GM19239 (cell line): ENCODE results near the gene CCDC112.

Experiments used
- DNase-seq: peaks from one replicate; pipeline ENCODE4 v3.0.0; 2011; ENCODE audit warnings: low spot score; ENCODE audit not compliant: insufficient read length
- FAIRE-seq: peaks from 2 replicates; lab custom pipeline; 2011; peaks lifted over from hg19 to GRCh38; lab: Jason Lieb, UNC

Gene CCDC112

DNA sequence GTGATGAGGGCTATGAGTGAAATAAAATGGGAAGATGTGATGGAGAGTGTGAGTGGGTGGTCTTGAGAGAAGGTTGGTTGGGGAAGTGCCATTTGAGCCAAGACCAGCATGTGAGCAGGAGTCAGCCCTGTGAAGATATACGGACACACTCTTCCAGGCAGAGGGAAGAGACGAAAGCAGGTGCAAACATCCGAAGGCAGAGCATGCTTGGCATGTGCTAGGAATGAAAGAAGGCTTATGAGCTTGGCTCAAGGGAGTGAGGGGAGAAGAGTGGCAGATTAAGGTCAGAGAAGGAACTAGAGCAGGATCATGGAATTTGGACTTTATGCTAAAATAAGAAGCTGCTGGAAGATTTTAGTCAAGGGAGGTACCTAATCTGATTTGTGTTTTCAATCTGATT is 23.6 kb upstream of the CCDC112 start:
- DNase-seq (no peak), FAIRE-seq (no peak)

DNA sequence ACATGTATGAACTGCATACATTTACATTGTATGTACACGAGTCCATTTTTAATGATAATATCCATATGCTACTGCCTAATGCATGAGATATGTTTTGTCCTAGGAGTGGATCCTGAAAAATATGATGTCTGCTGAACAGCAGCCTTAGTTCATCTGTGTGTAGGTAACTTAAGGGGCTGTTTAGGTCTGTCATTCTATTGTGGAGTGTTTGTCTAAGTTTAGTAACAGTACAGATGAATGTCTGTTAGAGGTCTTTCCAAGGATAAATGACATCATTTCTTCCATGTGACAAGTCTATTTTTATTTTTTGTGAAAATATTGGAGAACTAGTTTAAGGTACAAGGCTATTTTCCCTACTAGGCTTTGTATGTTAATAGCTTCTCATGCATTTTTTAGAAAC is 22.6 kb upstream of the CCDC112 start:
- DNase-seq (no peak), FAIRE-seq (no peak)

DNA sequence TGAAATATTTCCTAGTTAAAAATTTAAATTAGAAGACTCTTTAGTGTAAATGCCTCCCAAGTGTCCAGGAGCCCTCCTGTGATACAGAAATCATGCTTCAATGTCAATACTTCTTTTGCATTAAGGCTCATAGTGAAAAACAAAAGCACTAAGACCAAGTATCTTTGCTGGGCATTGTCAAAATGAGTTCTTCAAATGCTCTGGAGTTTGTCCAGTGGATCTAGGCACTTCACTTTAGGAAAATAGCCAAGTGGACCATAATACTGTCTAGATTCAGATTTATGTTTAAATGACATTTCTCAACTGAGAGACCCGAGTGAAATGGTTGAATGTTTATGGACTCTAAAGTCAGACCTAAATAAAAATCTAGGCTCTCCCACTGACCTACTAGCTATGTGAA is 21.3 kb upstream of the CCDC112 start:
- DNase-seq (no peak), FAIRE-seq (no peak)

DNA sequence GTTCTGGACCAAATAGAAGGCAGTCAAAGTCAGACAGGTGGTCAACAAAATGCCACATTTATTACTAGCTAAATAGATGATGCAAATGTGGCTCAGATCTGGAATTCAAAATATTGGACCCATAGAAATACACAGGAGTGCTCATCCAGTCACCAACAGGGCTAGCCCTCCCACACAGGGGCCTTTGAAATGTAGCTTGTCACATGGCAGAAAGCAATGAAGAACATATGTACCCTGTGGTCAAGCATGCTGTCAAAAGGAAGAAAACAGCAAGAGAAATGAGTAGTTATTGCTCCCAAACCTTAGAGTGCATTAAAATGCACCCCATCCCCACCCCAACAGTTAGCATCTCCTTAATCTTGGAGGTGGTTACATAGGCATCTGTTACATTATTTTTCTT is 20.9 kb upstream of the CCDC112 start:
- FAIRE-seq (no peak), DNase-seq (no peak)

DNA sequence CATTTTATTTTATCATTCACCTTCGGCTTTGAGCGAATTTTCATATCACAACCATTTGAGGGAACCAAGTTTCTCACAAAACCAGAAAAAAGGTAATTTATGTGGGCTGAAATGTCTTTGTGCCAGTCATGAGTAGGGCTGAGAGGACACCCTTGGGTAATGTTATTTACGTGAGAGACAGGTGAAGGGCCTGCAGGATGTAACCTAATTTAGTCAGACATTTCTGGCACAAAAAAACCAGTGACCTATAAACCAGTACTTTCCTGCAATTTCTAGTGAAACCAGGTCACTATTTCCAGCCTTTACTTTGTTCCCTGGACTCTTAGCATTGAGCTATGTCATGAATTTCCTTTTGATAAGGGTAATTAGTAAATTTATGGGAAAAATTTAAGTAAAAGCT is 17.2 kb upstream of the CCDC112 start:
- DNase-seq = no peak
- no peak for FAIRE-seq

DNA sequence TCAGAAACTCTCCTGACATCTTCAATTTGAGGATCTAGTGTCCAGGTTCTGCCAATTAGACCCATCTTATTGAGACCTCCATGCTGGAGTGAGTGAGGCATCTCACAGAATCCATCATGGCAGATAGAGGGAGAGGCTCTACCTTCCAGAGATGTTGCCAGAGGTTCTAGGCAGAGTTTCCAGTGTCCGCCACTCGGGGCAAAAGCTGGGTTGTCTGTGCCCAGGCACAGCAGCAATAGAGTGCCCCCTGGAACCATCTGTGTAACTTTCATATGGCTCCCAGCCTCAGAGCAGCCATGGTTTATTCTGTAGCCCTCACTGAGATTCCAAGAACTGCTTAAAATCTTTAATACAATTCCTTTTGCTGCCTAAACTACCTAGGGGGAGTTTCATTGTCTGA is 16.6 kb upstream of the CCDC112 start:
- DNase-seq (no peak), FAIRE-seq (no peak)

DNA sequence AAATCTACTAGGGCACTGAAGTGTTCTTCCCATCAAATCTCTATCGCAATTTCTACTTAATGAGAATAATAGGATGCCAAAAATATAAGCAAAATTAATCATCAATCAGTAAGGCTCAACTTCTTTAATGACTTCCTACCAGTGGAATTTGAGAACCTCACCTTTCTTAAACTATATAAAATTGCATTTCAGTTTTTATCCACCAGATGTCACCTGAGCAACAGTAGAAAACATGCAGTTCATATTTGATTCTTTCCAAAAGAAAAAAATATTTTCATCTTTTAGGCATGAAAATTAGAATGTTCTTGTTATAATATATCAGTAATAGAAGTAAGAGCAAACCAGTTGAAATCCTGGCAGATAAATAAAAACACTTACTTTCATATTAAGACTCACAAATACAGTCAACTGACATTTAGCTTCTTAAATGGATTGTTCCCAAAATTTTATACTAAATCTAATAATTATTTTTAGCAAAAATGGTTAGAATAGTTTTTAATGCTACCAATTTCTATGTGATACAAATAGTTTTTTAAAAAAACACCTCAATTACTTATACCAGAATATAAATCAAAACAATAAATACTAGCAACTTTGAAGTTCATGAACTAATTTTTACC is 13.4 kb upstream of the CCDC112 start:
- FAIRE-seq (peak; percentile 8), DNase-seq (no peak)

DNA sequence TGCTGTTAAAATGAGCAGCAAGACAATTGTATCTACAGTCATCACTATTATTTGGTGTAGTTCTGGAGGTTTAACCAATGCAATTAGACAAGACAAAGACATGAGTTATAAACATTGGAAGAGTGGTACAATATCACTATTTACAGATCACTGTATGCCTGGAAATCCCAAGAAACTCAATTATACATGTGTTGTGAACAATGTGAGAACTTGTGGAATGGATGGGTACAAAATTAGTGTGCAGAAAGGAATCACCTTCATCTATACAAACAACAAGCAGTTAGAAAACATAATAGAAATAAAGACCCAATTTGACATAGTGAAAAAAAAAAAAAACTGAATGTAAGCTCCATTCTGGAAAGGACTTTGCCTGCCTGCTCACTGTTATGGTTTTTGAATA is 12.4 kb upstream of the CCDC112 start:
- no peak for FAIRE-seq
- DNase-seq = no peak

DNA sequence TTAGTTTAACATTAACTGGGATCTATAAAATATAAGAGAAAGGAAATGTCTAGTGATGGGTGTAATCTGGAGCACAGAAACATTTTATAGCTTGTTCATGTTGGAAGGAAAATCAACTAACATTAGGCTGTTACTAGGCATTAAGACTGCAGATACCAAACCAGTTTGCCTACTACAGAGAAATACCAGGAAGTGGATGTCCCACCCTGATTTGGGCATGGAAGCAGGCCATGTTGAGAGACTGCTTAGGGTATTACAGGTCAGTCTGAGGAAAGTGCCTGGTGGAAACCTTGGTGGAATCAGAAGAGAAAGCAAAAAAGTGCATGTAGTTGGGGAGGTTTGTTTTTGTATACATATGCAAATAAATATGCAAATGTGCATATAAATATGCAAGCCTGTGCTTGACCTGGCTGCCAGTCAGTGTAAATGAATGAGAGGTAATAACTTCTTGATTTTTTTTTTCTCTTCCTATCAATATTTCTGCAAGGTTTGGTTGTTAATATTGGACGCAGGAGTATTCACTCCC is 9.6 kb upstream of the CCDC112 start:
- DNase-seq = no peak
- FAIRE-seq = no peak

DNA sequence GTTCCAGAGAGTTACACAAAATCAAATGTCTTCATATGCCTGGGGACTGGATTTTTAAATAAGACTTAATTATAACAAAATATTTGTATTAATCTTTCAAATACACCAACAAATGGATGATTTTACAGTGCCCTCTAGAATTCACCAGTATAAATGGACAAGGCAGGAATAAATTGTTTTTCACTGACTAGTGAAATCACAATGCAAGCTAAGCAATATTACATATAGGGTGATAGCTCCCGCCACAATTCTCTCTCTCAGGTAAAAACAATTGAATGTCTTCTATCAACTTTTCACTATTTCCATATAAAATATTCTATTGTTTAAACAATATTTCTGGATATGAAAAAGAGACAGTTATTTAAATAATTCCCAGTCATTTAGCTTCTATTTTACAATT is 8.0 kb upstream of the CCDC112 start:
- no peak for FAIRE-seq

DNA sequence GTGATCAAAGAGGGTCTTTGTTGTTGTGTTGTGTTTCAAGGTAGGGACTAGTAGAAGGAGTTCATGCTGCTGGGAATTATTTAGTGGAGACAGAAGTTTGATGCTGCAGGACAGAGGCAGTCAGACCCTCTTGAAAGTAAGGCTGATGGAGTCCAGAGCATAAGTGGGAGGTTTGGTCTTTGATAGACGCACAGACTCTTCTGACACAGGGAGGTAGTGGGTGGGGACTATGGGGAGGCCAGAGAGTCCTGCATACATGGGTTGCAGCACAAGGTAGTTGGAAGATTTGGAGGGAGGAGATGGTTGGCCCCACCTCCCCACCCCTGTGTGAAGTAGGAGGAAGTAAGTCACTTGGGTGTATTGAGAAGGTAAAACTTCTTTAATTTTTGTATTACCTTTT is 2.4 kb upstream of the CCDC112 start:
- DNase-seq (no peak), FAIRE-seq (no peak)

More for the DNA sequence above, 8.0 kb upstream of the CCDC112 start:
- DNase-seq = no peak

DNA sequence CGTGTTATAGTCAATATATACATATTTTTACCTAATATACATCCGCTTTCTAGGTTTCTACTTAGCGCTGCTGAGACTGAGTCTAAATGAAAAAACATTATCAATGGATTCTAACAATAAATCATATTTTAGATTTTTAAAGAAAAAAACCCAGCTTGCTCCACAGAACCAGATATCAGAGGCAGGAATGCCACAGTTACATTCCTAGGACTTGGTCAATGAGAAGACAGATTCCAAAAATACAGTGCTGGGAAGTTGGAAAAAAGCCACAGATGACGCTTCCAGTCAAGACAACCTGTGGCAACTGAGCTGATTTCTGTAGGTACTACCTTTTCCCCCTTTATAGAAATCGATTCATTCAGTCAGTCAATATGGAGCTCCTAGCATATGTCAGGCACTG is 577 bp upstream of the CCDC112 start:
- DNase-seq (no peak), FAIRE-seq (peak; percentile 45)

DNA sequence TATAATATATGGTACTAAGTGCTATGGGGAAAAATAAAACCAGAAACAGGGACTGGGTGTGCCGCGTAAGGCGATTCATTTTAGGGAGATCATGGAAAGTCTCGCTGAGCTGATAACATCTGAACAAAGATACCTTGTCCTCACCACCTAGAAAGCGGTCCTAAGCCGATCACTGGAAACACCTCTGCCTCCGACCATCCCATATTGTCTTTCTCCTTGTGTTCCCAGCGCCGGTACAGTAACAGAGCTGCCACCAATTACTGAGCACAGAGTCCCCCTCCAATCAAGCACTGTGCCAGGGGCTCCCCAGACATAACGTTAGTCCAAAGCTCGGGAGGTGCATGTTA is 704 bp downstream of the CCDC112 start:
- DNase-seq = no peak
- no peak for FAIRE-seq

DNA sequence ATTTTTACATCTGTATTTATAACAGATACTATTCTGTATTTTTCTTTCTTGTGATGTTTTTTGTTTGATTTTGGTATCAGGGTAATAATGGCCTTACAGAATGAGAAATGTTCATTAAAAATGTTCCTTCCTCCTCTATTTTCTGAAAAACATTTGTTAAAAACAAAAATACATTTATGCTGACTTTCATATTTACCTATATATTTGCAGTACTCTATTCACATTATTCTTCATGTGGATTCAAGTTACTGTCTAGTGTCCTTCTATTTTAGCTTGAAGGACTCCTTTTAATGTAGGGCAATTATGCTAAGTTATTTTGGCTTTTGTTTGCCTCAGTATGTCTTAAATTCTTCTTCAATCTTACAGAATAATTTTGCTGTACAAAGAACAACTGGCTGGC is 5.1 kb downstream of the CCDC112 start:
- DNase-seq = no peak
- no peak for FAIRE-seq

DNA sequence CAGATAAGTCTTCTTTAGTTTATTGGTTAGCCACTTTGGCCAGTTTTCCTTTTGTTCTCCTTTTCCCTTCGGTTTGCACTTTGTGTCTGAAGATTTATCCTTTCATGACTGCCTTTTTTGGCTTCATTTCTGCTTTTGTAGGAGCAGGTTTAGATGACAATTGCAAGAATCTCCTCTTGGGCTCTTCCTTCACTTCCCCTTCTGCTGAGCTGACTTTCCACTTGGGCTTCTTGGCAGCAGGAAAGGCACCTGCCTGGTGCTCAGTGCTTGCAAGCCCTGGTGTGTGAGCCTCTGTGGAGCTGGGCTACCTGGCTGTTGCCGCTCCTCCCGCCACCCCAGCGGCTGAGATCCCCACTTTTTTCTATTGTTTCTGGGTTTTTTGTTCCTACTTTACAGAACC is 7.3 kb downstream of the CCDC112 start:
- FAIRE-seq = no peak
- DNase-seq = no peak

DNA sequence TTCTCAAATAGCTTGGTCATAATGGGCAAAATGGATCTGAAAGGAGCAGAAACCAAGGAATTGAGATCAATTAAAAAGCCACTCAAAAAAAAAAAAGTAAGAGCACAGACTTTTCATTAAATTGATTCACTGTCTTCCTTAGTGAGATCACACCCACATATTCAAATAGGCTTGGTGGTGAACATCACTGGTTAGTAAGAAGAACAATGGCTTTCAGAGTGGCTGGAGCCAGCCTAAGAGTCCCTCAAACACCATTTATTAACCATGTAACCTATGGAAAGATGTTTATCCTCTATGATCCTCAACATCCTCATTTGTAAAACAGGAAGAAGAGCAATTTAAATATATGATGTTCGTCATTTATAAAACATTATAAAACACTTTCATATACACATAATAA is 12.4 kb downstream of the CCDC112 start:
- FAIRE-seq (no peak), DNase-seq (no peak)

DNA sequence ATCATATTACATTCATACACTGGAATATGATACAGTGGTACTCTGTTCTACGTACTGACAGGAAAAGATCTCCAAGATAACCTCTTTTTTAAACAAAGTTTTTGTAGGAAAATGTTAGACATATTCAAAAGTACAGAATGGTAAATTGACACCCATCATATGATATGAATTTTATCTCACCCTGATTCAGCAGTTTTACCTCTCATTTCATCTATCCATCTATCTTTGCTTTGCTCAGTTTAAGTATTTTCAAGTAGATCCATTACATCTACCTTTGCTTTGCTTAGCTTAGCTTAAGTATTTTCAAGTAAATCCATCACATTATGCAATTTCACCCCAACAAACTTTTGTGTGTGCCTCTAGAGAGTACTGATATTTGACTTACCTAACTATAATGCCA is 14.3 kb downstream of the CCDC112 start:
- FAIRE-seq (no peak), DNase-seq (no peak)

DNA sequence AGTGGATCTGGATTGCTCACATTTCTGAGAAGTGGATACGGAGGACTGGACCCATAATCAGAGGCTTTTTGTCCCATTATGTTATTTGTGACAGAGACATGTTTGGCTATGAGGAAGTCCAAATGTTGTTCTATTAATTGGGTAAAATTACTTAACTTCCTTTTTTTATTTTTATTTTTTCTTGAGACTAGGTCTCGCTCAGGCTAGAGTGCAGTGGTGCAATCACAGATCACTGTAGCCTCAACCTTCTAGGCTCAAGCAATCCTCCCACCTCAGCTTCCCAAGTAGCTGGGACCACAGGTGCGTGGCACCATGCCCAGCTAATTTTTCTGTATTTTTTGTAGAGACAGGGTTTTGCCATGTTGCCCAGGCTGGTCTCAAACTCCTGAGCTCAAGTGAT is 21.9 kb downstream of the CCDC112 start:
- no peak for FAIRE-seq
- DNase-seq = no peak

DNA sequence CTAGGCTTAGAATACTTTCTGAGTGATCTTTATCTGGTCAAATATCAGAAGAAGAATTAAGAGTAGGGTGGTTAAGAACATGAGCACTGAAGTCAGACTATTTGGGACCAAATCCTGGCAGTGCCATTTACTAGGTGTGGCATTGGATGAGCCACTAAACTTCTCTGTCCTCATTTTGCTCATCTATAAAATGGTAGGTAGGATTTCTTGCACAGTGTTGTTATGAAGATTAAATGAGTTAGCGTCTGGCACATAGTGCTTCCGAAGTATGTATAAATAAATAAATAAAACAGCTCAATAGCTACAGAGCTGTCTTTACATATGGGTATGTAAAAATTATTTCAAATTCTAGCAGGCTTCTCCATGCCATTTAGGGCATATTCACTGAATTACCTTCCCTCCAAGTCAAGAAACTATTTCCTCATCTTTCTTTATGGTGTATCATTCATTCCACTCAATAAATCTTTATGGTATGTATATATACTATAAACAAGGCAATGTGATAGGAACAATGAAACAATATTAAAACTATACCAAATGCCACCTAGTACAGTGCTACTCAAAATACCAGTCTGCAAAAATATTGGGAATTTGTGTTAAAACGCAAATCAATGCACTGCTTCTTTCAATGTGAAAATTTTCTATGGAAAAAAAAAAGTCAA is 24.0 kb downstream of the CCDC112 start:
- DNase-seq (no peak), FAIRE-seq (no peak)

DNA sequence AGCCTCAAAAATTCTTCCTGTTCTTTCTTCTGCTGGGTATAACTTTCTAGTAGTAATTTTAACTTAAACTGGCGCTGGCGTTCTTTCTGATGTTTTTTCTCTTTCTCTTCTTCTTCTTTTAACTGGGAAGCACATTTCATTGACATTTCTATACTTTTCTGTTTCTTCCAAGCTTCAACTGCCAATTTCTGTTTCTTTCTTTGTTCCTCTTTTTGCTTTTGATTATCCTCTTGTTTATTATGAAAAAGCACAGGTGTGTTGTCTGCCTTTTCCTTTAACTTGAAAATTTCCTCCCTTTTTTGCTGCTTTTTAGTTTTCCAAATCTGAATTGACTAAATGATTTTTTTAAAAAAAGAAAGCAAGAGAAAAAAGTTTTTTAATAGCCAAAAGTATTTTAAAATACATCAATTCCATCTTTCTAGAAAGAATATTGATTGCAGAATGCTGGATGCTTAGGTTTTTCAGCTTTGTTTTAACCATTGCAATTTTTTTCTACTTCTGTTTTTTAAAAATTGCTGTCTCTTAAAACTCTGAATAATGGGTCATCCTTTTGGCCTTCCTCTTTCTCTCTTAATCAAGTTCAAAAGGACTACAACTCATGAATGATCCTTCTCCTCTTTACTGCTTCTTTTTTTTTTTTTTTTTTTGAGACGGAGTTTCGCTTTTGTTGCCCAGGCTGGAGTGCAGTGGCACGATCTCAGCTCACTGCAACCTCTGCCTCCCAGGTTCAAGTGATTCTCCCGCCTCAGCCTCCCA is 25.0 kb downstream of the CCDC112 start:
- FAIRE-seq = peak; percentile 81
- no peak for DNase-seq

DNA sequence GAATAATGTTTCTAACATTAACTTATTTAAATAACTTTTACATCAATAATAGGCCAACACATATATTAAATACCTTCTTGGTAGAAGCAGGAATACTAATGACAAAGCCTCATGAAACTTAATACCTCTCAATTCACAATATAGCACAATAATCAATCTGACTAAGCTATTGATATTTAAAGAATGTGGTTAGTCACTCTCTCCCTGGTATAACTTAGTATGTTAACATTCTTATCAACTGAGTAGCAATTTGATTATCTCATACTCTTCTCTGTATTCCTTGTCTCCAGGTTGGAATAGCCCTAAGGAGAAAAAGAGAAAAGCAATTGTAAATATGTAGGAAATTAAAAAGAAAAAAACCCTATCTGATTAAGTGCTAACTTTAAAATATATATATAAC is 28.8 kb downstream of the CCDC112 start:
- FAIRE-seq (no peak), DNase-seq (no peak)

DNA sequence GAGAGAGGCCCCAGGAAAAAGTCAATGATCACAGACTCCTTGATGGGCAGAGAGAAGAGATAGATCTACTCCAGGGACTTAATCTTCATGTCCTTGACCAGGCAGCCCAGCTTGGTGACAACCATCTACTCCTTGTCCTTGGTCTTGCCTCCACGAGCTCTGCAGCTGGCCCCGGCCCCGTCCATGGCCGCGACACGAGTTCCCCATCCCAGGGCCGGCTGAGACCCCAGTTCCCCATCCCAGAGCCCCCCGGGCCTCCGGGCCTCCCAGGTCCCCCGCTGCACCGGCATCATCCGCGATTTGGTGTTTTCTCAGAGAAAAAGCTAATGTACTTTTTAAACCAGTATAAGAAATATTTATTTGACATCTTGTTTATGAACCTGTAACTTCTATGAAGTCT is 31.2 kb downstream of the CCDC112 start:
- FAIRE-seq (no peak), DNase-seq (no peak)
